Measurements from ENCODE around the gene CDK5RAP2. TPM values are rescaled to one million over a fixed set of nuclear protein-coding genes. Genes with fewer than 3 reads are reported as not detected.

Gene CDK5RAP2
- total and polyA plus RNA-seq, 10 of the 15 experiments (the other 5 are each of a cell fraction or from before 2014, with no cell fraction given): 16.2 to 53.5 (median 34.5) TPM

DNA sequence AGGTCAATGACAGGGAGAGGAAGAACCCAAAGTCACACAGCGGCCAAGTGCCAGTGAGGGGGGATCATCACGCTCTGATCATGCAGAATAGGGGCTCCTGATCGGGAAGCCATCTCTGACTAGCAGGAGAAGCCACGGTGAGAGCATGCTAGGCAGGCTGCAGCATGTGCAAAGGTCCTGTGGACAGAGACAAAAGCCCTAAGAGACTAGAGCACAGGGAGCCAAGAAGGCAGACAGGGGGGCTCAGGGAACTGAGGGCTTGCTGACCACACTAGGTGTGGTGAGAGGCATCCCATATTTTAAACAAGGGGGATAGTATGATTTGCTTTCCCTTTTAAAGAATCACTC, 195.1 kb downstream of the CDK5RAP2 start:
- no peak for FAIRE-seq
- CTCF ChIA-PET: no interaction called here

GRCh38 chr9:120383999-120384924, 195.7 kb downstream of the CDK5RAP2 start:
- WGBS (ENCODE audit: insufficient coverage, insufficient replicate concordance, low lambda C conversion rate, missing lambda C conversion rate): 82% methylated on average over 24 of the region's 24 CpGs
- intact Hi-C loops (cut with micrococcal nuclease; ENCODE audit: unreplicated experiment): no loop called here
- Histone ChIP-seq H2AFZ (ENCODE audit: control insufficient read depth, low read depth, low read length) (no peak overlapping the region), H3K9ac (ENCODE audit: control insufficient read depth, insufficient read depth, low read length) (no peak overlapping the region), H3K9me3 (replicated peaks; ENCODE audit: control insufficient read depth, insufficient read depth, low read length) (no peaks in the 10 kb centered on the region), H3K36me3 (ENCODE audit: control insufficient read depth in 2 of 2, insufficient read depth in 2 of 2, low read length in 1 of 2) (no peaks in the 10 kb centered on the region; a peak in 2 of 4 replicates), H4K20me1 (ENCODE audit: control insufficient read depth, insufficient read depth) (no peaks in the 10 kb centered on the region), H3K79me2 (ENCODE audit: control insufficient read depth, insufficient read depth, low read length) (no peaks in the 10 kb centered on the region), H3K4me3 (no peak overlapping the region), H3K27ac (ENCODE audit: control insufficient read depth, insufficient read depth) (no peak overlapping the region), H3K4me2 (ENCODE audit: control insufficient read depth, insufficient read depth) (no peak overlapping the region), H3K4me1 (ENCODE audit: control insufficient read depth, insufficient read depth, low read length) (no peaks in the 10 kb centered on the region), H3K27me3 (replicated peaks in 1 of 2; ENCODE audit: control insufficient read depth in 2 of 2, insufficient read depth in 2 of 2, low read length in 1 of 2) (no peaks in the 10 kb centered on the region)
- SMC1A ChIA-PET (ENCODE audit: uncharacterized antibody, unreplicated experiment): no interaction called here
- in situ Hi-C loops (cut with MboI): no loop called here
- CTCF ChIA-PET: no interaction called here
- DNase-seq (ENCODE audit: low read depth, low spot score): no peak
- POLR2A ChIA-PET: no interaction called here
- no peak for ATAC-seq
- TF ChIP-seq MLLT1 (IDR thresholded peaks at IDR 0.05) (no peak), E2F4 (IDR thresholded peaks at IDR 0.05; ENCODE audit: low read depth, low read length) (no peak), CTCF (IDR thresholded peaks at IDR 0.05 in 2 of 3, conservative IDR thresholded peaks at IDR 0.05 in 1 of 3; ENCODE audit: control insufficient read depth in 2 of 3, extremely low read depth in 1 of 3, insufficient read depth in 1 of 3, low read depth in 3 of 3, low read length in 3 of 3) (no peak), ZNF217 (IDR thresholded peaks at IDR 0.05) (no peak)
- FAIRE-seq: no peak
- RAD21 ChIA-PET (ENCODE audit: unreplicated experiment): no interaction called here
- no TSS peak for BruUV-seq (replicated peaks)

More for the DNA sequence above, 195.1 kb downstream of the CDK5RAP2 start:
- Histone ChIP-seq H3K4me2 (ENCODE audit: control insufficient read depth, insufficient read depth) (no peak overlapping the region), H4K20me1 (ENCODE audit: control insufficient read depth, insufficient read depth) (no peaks in the 10 kb centered on the region), H3K9me3 (replicated peaks; ENCODE audit: control insufficient read depth, insufficient read depth, low read length) (no peaks in the 10 kb centered on the region), H3K27me3 (replicated peaks in 1 of 2; ENCODE audit: control insufficient read depth in 2 of 2, insufficient read depth in 2 of 2, low read length in 1 of 2) (no peaks in the 10 kb centered on the region), H3K36me3 (ENCODE audit: control insufficient read depth in 2 of 2, insufficient read depth in 2 of 2, low read length in 1 of 2) (peaks cover 0 to 4% of the 10 kb centered on the region in 2 experiments; a peak in 3 of 4 replicates), H3K27ac (ENCODE audit: control insufficient read depth, insufficient read depth) (no peak overlapping the region), H3K9ac (ENCODE audit: control insufficient read depth, insufficient read depth, low read length) (no peak overlapping the region), H3K4me3 (no peak overlapping the region), H3K4me1 (ENCODE audit: control insufficient read depth, insufficient read depth, low read length) (no peaks in the 10 kb centered on the region), H2AFZ (ENCODE audit: control insufficient read depth, low read depth, low read length) (no peak overlapping the region), H3K79me2 (ENCODE audit: control insufficient read depth, insufficient read depth, low read length) (no peaks in the 10 kb centered on the region)
- intact Hi-C loops (cut with micrococcal nuclease; ENCODE audit: unreplicated experiment): no loop called here
- no peak for TF ChIP-seq WRNIP1 (IDR thresholded peaks at IDR 0.05; ENCODE audit: borderline replicate concordance, low read depth, low read length)
- no peak for TF ChIP-seq RUNX3 (IDR thresholded peaks at IDR 0.05; ENCODE audit: low read length)
- no peak for TF ChIP-seq JUNB (IDR thresholded peaks at IDR 0.05)
- TF ChIP-seq SMAD5 (IDR thresholded peaks at IDR 0.05; ENCODE audit: low read depth): no peak
- TF ChIP-seq EZH2 (IDR thresholded peaks at IDR 0.05; ENCODE audit: borderline replicate concordance, control insufficient read depth, low read depth, low read length): no peak
- no peak for TF ChIP-seq SUZ12 (IDR thresholded peaks at IDR 0.05; ENCODE audit: unreplicated experiment)
- POLR2A ChIA-PET: no interaction called here
- SMC1A ChIA-PET (ENCODE audit: uncharacterized antibody, unreplicated experiment): no interaction called here
- in situ Hi-C loops (cut with MboI): no loop called here
- RAD21 ChIA-PET (ENCODE audit: unreplicated experiment): no interaction called here
- no TSS peak for BruUV-seq (replicated peaks)
- 98% methylated on average over 4 of the region's 4 CpGs for WGBS (ENCODE audit: insufficient coverage, insufficient replicate concordance, low lambda C conversion rate, missing lambda C conversion rate)
- DNase-seq (ENCODE audit: low read depth, low spot score) (no peak), ATAC-seq (no peak)
